ENCODE results near the gene FBXO31. TPM values are rescaled to one million over a fixed set of nuclear protein-coding genes. Genes with fewer than 3 reads are reported as not detected.

FBXO31 gene
- total and polyA plus RNA-seq, 2 of the 13 experiments (the other 11 are each of a cell fraction or from before 2014, with no cell fraction given), result 92.4 to 101 TPM

DNA sequence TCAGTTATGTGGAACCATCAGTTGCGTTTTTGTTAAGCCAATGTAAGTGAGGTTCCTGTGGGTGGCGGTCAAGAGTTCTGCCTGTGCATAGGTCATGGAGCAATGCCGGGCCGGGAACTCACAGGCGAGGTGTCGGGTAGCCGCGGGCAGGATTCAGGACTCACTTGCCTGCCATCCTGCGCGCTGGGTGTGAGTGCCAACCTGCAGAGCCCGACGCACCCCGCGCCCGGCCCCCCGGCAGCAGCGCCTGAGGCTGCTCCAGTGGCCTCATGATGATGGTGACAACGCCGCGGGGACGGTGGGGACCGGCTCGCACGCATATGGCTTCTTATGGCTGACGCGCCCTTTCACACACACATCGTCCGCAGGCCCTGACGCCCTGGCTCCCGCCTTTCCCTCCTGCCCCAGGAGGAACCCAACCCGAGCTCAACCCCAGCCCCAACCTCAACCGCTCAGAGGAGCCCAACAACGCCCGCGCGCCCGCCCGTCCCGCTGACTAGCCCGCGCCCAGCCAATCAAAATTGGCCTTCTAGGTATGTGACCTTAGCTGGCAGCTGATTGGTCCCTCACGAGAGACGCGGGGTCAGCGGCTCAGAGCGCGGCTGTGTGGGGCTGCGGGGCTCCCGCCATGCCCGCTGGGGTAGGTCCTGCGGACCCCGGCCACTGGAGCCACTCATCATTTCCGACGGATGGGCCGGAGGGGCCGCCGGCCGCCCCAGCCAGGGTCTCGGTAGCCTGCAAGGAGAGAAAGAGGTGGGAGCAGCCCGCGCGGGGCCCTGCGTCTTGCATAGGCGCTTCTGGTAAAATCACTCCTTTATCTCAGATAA lies 66.4 kb downstream of the FBXO31 start, which contains the start of gene C16orf95 (continued):
- TF ChIP-seq CREM (IDR thresholded peaks at IDR 0.05) (peak; percentile 52; the same call in 1 of the 2 replicates), CREM (CRISPR knock-in tag; IDR thresholded peaks at IDR 0.05) (no peak), PHF20 (CRISPR knock-in tag; IDR thresholded peaks at IDR 0.05) (peak; percentile 85), SRSF1 (optimal IDR thresholded peaks at IDR 0.05; ENCODE audit: low read depth, low read length) (peak; percentile 93), ISX (CRISPR knock-in tag; conservative IDR thresholded peaks at IDR 0.05) (peak; percentile 44; the same call in 1 of the 2 replicates), ZNF232 (CRISPR knock-in tag; IDR thresholded peaks at IDR 0.05; ENCODE audit: borderline replicate concordance) (peak; percentile 20; the same call in 1 of the 2 replicates), ZZZ3 (CRISPR knock-in tag; IDR thresholded peaks at IDR 0.05; ENCODE audit: borderline replicate concordance) (0 out of 2 replicates have a peak, but pooled peaks have one; percentile 18), BRF2 (CRISPR knock-in tag; IDR thresholded peaks at IDR 0.05) (0 out of 2 replicates have a peak, but pooled peaks have one; percentile 67), BRD4 (CRISPR knock-in tag; IDR thresholded peaks at IDR 0.05) (peak; percentile 74; the same call in 1 of the 2 replicates), SATB2 (CRISPR knock-in tag; IDR thresholded peaks at IDR 0.05) (no peak; the same call in 1 of the 2 replicates), TFDP2 (CRISPR knock-in tag; IDR thresholded peaks at IDR 0.05) (peak; percentile 96), ZC3H13 (CRISPR knock-in tag; IDR thresholded peaks at IDR 0.05) (peak; percentile 23), GABPB1 (CRISPR knock-in tag; IDR thresholded peaks at IDR 0.05) (peak; percentile 79), ZNF747 (CRISPR knock-in tag; IDR thresholded peaks at IDR 0.05; ENCODE audit: borderline replicate concordance) (peak; percentile 92; the same call in 1 of the 2 replicates), PITX1 (CRISPR knock-in tag; IDR thresholded peaks at IDR 0.05) (peak; percentile 66), HNRNPLL (IDR thresholded peaks at IDR 0.05; ENCODE audit: low read depth, low read length, poor library complexity, severe bottlenecking) (peak; percentile 71), DNMT1 (CRISPR knock-in tag; IDR thresholded peaks at IDR 0.05) (no peak), ZNF512B (CRISPR knock-in tag; IDR thresholded peaks at IDR 0.05; ENCODE audit: borderline replicate concordance) (0 out of 2 replicates have a peak, but pooled peaks have one; percentile 73), ZNF124 (CRISPR knock-in tag; IDR thresholded peaks at IDR 0.05) (peak; percentile 49; the same call in 1 of the 2 replicates), ZNF335 (CRISPR knock-in tag; IDR thresholded peaks at IDR 0.05) (no peak; the same call in 1 of the 2 replicates), NONO (IDR thresholded peaks at IDR 0.05) (no peak), NONO (CRISPR knock-in tag; conservative IDR thresholded peaks at IDR 0.05) (peak; percentile 33; the same call in 1 of the 2 replicates)
- TF ChIP-seq, protein P1, sequence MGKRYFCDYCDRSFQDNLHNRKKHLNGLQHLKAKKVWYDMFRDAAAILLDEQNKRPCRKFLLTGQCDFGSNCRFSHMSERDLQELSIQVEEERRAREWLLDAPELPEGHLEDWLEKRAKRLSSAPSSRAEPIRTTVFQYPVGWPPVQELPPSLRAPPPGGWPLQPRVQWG (CRISPR knock-in tag; IDR thresholded peaks at IDR 0.05; ENCODE audit: borderline replicate concordance, low read depth), result no peak

All from HepG2 (cell line).